Right atrium auricular region (tissue), 2 donors: ENCODE data around the gene TSSK2. TPM values are rescaled to one million over a fixed set of nuclear protein-coding genes. Genes with fewer than 3 reads are reported as not detected.

Experiments used
- DNase-seq: peaks from one replicate; pipeline ENCODE4 v3.0.0-alpha.2; 2019; ENCODE audit warnings: low spot score
- H3K27ac ChIP-seq, 2 donors: fragments of 200-600 bp; sonication (generic); 1 replicate in 1 of 2; 2 replicates in 1 of 2; pipeline ENCODE4 v1.5.1; 2016 to 2019
- H3K27me3 ChIP-seq, 2 donors: fragments of 200-600 bp; sonication (generic); one replicate each; pipeline versions ENCODE4 v1.5.1 to v1.6.0; 2017 to 2019
- H3K36me3 ChIP-seq: fragments of 200-600 bp; sonication (generic); one replicate; pipeline ENCODE4 v1.5.1; 2016
- H3K4me1 ChIP-seq, 2 donors: fragments of 200-600 bp; sonication (generic); one replicate each; pipeline versions ENCODE4 v1.5.1 to v1.6.0; 2017 to 2019
- H3K4me3 ChIP-seq, 2 donors: fragments of 200-600 bp; sonication (generic); 1 replicate in 1 of 2; 2 replicates in 1 of 2; pipeline ENCODE4 v1.5.1; 2017 to 2019; ENCODE audit warnings: mild to moderate bottlenecking in 1 of 2, moderate library complexity in 1 of 2
- H3K9me3 ChIP-seq, 2 donors: fragments of 200-600 bp; sonication (generic); one replicate each; pipeline ENCODE4 v1.5.1; 2019
- total RNA-seq, 2 donors: library from RNA; depleted of rRNA; stranded (reverse); fragments of >200 nt; gene quantifications; one replicate each; pipeline ENCODE4 v1.1.0, GENCODE V29; 2016
- TF ChIP-seq, protein P1 (sequence below), 2 donors: fragments of 200-600 bp; sonication (generic); IDR thresholded peaks; one replicate each; pipeline ENCODE4 v1.5.1; 2019; ENCODE audit warnings: antibody characterized with exemption in 2 of 2

Gene TSSK2
- total RNA-seq, 2 donors from 2014 or later: not detected

GRCh38 chr22:19123936-19124335 lies 7.2 kb upstream of the TSSK2 start:
- Histone ChIP-seq H3K27me3 (no peaks in the 10 kb centered on the region), H3K27ac (no peak overlapping the region), H3K4me3 (no peak overlapping the region), H3K4me1 (peaks cover 0 to 32% of the 10 kb centered on the region in 2 donors), H3K36me3 (no peaks in the 10 kb centered on the region), H3K9me3 (no peaks in the 10 kb centered on the region)
- TF ChIP-seq, protein P1, sequence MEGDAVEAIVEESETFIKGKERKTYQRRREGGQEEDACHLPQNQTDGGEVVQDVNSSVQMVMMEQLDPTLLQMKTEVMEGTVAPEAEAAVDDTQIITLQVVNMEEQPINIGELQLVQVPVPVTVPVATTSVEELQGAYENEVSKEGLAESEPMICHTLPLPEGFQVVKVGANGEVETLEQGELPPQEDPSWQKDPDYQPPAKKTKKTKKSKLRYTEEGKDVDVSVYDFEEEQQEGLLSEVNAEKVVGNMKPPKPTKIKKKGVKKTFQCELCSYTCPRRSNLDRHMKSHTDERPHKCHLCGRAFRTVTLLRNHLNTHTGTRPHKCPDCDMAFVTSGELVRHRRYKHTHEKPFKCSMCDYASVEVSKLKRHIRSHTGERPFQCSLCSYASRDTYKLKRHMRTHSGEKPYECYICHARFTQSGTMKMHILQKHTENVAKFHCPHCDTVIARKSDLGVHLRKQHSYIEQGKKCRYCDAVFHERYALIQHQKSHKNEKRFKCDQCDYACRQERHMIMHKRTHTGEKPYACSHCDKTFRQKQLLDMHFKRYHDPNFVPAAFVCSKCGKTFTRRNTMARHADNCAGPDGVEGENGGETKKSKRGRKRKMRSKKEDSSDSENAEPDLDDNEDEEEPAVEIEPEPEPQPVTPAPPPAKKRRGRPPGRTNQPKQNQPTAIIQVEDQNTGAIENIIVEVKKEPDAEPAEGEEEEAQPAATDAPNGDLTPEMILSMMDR (IDR thresholded peaks at IDR 0.05): no peak
- no peak for DNase-seq

- no peak for DNase-seq
- no peak overlapping the region for H3K27ac ChIP-seq
- no peaks in the 10 kb centered on the region for H3K27me3 ChIP-seq
- TF ChIP-seq, protein P1 (IDR thresholded peaks at IDR 0.05): no peak
- peaks cover 0 to 27% of the 10 kb centered on the region in 2 donors for H3K4me1 ChIP-seq
- H3K4me3 ChIP-seq: no peak overlapping the region
- no peaks in the 10 kb centered on the region for H3K36me3 ChIP-seq
- H3K9me3 ChIP-seq: no peaks in the 10 kb centered on the region
Measured at GRCh38 chr22:19124377-19124776, 6.7 kb upstream of the TSSK2 start.

DNA sequence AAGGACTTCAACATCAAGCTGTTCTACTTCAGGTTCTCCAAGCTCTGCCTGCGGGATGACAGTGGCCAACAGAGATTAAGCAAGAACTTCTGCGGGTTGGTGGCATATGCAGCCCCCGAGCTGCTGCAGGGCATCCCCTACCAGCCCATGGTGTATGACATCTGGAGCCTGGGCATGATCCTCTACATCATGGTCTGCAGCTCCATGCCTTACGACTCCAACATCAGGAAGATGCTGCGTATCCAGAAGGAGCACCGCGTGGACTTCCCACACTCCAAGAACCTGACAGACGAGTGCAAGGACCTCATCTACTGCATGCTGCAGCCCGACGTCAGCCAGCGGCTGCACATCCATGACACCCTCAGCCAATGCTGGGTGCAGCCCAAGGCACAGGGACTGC lies 6.1 kb upstream of the TSSK2 start:
- H3K27me3 ChIP-seq: no peaks in the 10 kb centered on the region
- peaks cover 0 to 21% of the 10 kb centered on the region in 2 donors for H3K4me1 ChIP-seq
- no peak overlapping the region for H3K4me3 ChIP-seq
- H3K36me3 ChIP-seq: no peaks in the 10 kb centered on the region
- no peak for DNase-seq
- no peak overlapping the region for H3K27ac ChIP-seq
- TF ChIP-seq, protein P1 (IDR thresholded peaks at IDR 0.05): no peak
- H3K9me3 ChIP-seq: no peaks in the 10 kb centered on the region

DNA sequence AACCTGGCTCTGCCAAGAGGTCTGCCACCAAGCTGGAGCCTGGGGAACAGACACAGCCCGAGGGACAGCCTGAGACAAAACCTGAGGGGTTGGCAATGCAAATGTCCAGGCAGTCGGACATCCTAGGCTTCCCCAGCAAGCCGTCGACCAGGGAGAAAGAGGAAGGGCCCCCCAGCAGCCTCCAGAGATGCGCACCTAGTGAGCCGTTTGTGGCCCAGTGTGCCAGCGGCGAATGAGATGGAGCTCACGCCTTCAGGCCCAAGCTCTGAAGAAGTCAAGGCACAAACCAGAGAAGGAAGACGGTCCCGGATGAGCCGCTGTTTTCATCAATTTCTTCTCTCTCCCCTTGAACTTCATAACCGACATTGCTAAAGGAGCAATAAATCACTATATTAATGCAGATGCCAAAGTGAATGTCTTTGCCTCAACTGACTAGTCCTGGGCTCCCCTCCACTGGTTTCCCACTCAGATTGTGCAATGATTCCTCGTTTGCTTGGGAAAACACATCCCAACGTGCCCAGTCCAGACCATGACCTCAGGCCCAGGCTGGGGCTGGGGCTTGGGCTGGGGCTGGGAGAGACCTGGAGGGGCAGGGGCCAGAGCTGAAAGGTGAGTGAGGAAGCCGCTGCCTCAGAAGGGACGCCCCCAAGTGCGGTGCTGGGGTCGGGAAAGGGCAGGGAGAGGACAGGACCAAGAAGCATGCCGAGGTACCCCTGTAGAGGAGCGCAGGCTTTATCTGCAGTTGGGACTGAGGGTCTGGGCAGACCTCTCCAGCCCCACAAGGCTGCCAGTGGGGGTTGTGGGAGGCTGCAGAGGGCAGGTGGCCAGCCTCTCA lies 5.4 kb upstream of the TSSK2 start:
- Histone ChIP-seq H3K27ac (no peak overlapping the region), H3K4me3 (no peak overlapping the region), H3K4me1 (peaks cover 0 to 14% of the 10 kb centered on the region in 2 donors), H3K27me3 (no peaks in the 10 kb centered on the region), H3K36me3 (no peaks in the 10 kb centered on the region), H3K9me3 (no peaks in the 10 kb centered on the region)
- no peak for DNase-seq
- TF ChIP-seq, protein P1 (IDR thresholded peaks at IDR 0.05): no peak

GRCh38 chr22:19126309-19127273 lies 4.5 kb upstream of the TSSK2 start:
- no peak for DNase-seq
- TF ChIP-seq, protein P1 (IDR thresholded peaks at IDR 0.05): no peak
- no peak overlapping the region for H3K4me3 ChIP-seq
- peaks cover 0 to 7% of the 10 kb centered on the region in 2 donors for H3K4me1 ChIP-seq
- no peaks in the 10 kb centered on the region for H3K27me3 ChIP-seq
- H3K36me3 ChIP-seq: no peaks in the 10 kb centered on the region
- no peaks in the 10 kb centered on the region for H3K9me3 ChIP-seq
- no peak overlapping the region for H3K27ac ChIP-seq
